GM12878 (cell line): ENCODE data around the gene USPL1. TPM values are rescaled to one million over a fixed set of nuclear protein-coding genes. Genes with fewer than 3 reads are reported as not detected.

Experiments
- ATAC-seq: fragments of 200-7000 bp; cut with Tn5 transposase; 3 replicates; pipeline ENCODE4 v1.9.1; 2020; ENCODE audit warnings: mild to moderate bottlenecking, moderate library complexity
- BruUV-seq: library from RNA; stranded (reverse); fragments of 400-500 nt; replicated peaks from 2 replicates; lab custom pipeline; 2021; lab: Mats Ljungman, UMichigan
- CTCF ChIA-PET: fragments of 300-600 bp; sonication (Branson Sonifier 250); formaldehyde crosslinking; extraction: SDS; loops from one replicate; lab custom pipeline; 2021; ENCODE audit warnings: inconsistent platforms; lab: Yijun Ruan, JAX
- POLR2A ChIA-PET: fragments of 350-600 bp; formaldehyde crosslinking; extraction: SDS; loops from one replicate; lab custom pipeline; 2021; ENCODE audit warnings: inconsistent platforms; lab: Charles Lee
- RAD21 ChIA-PET: fragments of 300-600 bp; sonication (Branson Sonifier 250); formaldehyde crosslinking; loops from one replicate; lab custom pipeline; 2023; ENCODE audit warnings: antibody characterized with exemption; ENCODE audit not compliant: unreplicated experiment; lab: Charles Lee
- SMC1A ChIA-PET: fragments of 300-600 bp; sonication (Branson Sonifier 250); formaldehyde crosslinking; loops from one replicate; lab custom pipeline; 2023; ENCODE audit not compliant: unreplicated experiment, uncharacterized antibody; lab: Charles Lee
- DNase-seq: peaks from one replicate; pipeline ENCODE4 v3.0.0-alpha.2; 2011; ENCODE audit warnings: low read depth, low spot score
- FAIRE-seq: peaks from 3 replicates; lab custom pipeline; 2011; peaks lifted over from hg19 to GRCh38; lab: Jason Lieb, UNC
- H2AFZ ChIP-seq: 2 replicates; pipeline ENCODE4 v1.6.0; 2011; ENCODE audit warnings: low read depth, low read length, control low read depth; ENCODE audit not compliant: control insufficient read depth
- H3K27ac ChIP-seq: 2 replicates; pipeline ENCODE4 v1.5.1; 2011; ENCODE audit warnings: control low read depth; ENCODE audit not compliant: control insufficient read depth, insufficient read depth
- H3K27me3 ChIP-seq, 2 experiments: replicated peaks in 1 of 2; 2 replicates each; pipeline versions ENCODE4 v1.6.0 to v1.6.1; 2011; ENCODE audit warnings: low read length in 1 of 2; ENCODE audit not compliant: control insufficient read depth in 2 of 2, insufficient read depth in 2 of 2
- H3K36me3 ChIP-seq, 2 experiments: 2 replicates each; pipeline ENCODE4 v1.5.1; 2011; ENCODE audit warnings: low read length in 1 of 2; ENCODE audit not compliant: control insufficient read depth in 2 of 2, insufficient read depth in 2 of 2
- H3K4me1 ChIP-seq: 2 replicates; pipeline ENCODE4 v1.6.1; 2011; ENCODE audit warnings: mild to moderate bottlenecking, low read length, moderate library complexity, mixed read lengths; ENCODE audit not compliant: control insufficient read depth, insufficient read depth
- H3K4me2 ChIP-seq: 2 replicates; pipeline ENCODE4 v1.6.0; 2011; ENCODE audit warnings: control low read depth; ENCODE audit not compliant: control insufficient read depth, insufficient read depth
- H3K4me3 ChIP-seq: fragments of 200-600 bp; sonication (generic); 2 replicates; pipeline ENCODE4 v1.5.1; 2016
- H3K79me2 ChIP-seq: 2 replicates; pipeline ENCODE4 v1.6.0; 2011; ENCODE audit warnings: low read length; ENCODE audit not compliant: control insufficient read depth, insufficient read depth
- H3K9ac ChIP-seq: 2 replicates; pipeline ENCODE4 v1.8.0; 2011; ENCODE audit warnings: low read length, control low read depth, mixed read lengths; ENCODE audit not compliant: control insufficient read depth, insufficient read depth
- H3K9me3 ChIP-seq: replicated peaks from 3 replicates; pipeline ENCODE4 v1.5.1; 2011; ENCODE audit warnings: mild to moderate bottlenecking, low read length; ENCODE audit not compliant: control insufficient read depth, insufficient read depth
- H4K20me1 ChIP-seq: 2 replicates; pipeline ENCODE4 v1.6.0; 2011; ENCODE audit not compliant: control insufficient read depth, insufficient read depth
- BCLAF1 ChIP-seq: fragments of 450-650 bp; IDR thresholded peaks from 2 replicates; pipeline ENCODE4 v1.6.1; 2017; ENCODE audit warnings: antibody characterized with exemption, mild to moderate bottlenecking, moderate library complexity
- CBFB ChIP-seq: IDR thresholded peaks from 2 replicates; pipeline ENCODE4 v1.6.1; 2016; ENCODE audit warnings: antibody characterized with exemption, low read depth
- DPF2 ChIP-seq: fragments of 450-650 bp; IDR thresholded peaks from 2 replicates; pipeline ENCODE4 v1.6.1; 2017; ENCODE audit warnings: mild to moderate bottlenecking
- EP300 ChIP-seq, 2 experiments: fragments of 150-350 bp in 1 of 2; IDR thresholded peaks; 2 replicates each; pipeline ENCODE4 v1.6.1; 2011 to 2012; ENCODE audit warnings: low read depth in 2 of 2, low read length in 2 of 2, borderline replicate concordance in 1 of 2, improper control_type of control experiment in 1 of 2, inconsistent platforms in 1 of 2; ENCODE audit not compliant: control insufficient read depth in 1 of 2
- ETV6 ChIP-seq, 2 experiments: fragments of 450-650 bp in 1 of 2; IDR thresholded peaks in 1 of 2; conservative IDR thresholded peaks in 1 of 2; 2 replicates each; pipeline ENCODE4 v1.6.1; 2014; ENCODE audit warnings: antibody characterized with exemption in 1 of 2, borderline replicate concordance in 1 of 2, low read depth in 1 of 2, mild to moderate bottlenecking in 1 of 2, moderate library complexity in 1 of 2
- HDAC2 ChIP-seq: fragments of 200-600 bp; sonication (generic); IDR thresholded peaks from 2 replicates; pipeline ENCODE4 v1.6.1; 2017
- IKZF1 ChIP-seq: fragments of 450-650 bp; conservative IDR thresholded peaks from 2 replicates; pipeline ENCODE4 v1.6.1; 2017; ENCODE audit warnings: antibody characterized with exemption, mild to moderate bottlenecking
- IRF5 ChIP-seq: fragments of 450-650 bp; IDR thresholded peaks from 2 replicates; pipeline ENCODE4 v1.6.1; 2017; ENCODE audit warnings: borderline replicate concordance
- LARP7 ChIP-seq: fragments of 450-650 bp; IDR thresholded peaks from 2 replicates; pipeline ENCODE4 v1.6.1; 2017; ENCODE audit warnings: mild to moderate bottlenecking
- POLR2A ChIP-seq: IDR thresholded peaks from 2 replicates; pipeline ENCODE4 v1.6.1; 2011; ENCODE audit warnings: low read depth, mild to moderate bottlenecking, low read length
- PRDM15 ChIP-seq: fragments of 450-650 bp; formaldehyde crosslinking; IDR thresholded peaks from 2 replicates; pipeline ENCODE4 v1.4.0; 2020; ENCODE audit warnings: mild to moderate bottlenecking, moderate library complexity
- SIN3A ChIP-seq: IDR thresholded peaks from 2 replicates; pipeline ENCODE4 v1.6.1; 2012; ENCODE audit warnings: low read depth, low read length, improper control_type of control experiment
- SIX5 ChIP-seq: IDR thresholded peaks from 2 replicates; pipeline ENCODE4 v1.6.1; 2011; ENCODE audit warnings: mild to moderate bottlenecking, low read depth, low read length, moderate library complexity; ENCODE audit not compliant: severe bottlenecking
- SP1 ChIP-seq: IDR thresholded peaks from one replicate; pipeline ENCODE4 v1.6.1; 2011; ENCODE audit warnings: low read depth, low read length
- SREBF1 ChIP-seq: IDR thresholded peaks from 2 replicates; pipeline ENCODE4 v1.6.1; 2012; ENCODE audit warnings: mild to moderate bottlenecking, low read length
- TCF12 ChIP-seq: IDR thresholded peaks from 2 replicates; pipeline ENCODE4 v1.6.1; 2011; ENCODE audit warnings: low read depth, mild to moderate bottlenecking, low read length
- ZNF207 ChIP-seq: fragments of 450-650 bp; IDR thresholded peaks from 2 replicates; pipeline ENCODE4 v1.6.1; 2014; ENCODE audit warnings: antibody characterized with exemption, mild to moderate bottlenecking, borderline replicate concordance
- WGBS: methylation state at CpG from one replicate; pipeline ENCODE4 v1.1.6; 2016; ENCODE audit warnings: low lambda C conversion rate; ENCODE audit not compliant: insufficient replicate concordance, insufficient coverage; ENCODE audit errors: missing lambda C conversion rate; 5-methylcytosine and 5-hydroxymethylcytosine counted together
- in situ Hi-C: fragments of 300-500 bp; cut with MboI; formaldehyde crosslinking; loops from 9 replicates; pipeline ENCODE4 v1.14.3; 2018; ENCODE audit warnings: mixed read lengths
- intact Hi-C: fragments of 100-400 bp; cut with micrococcal nuclease; formaldehyde crosslinking; loops from one replicate; pipeline ENCODE4 v1.14.2; 2022; ENCODE audit not compliant: unreplicated experiment
- polyA plus RNA-seq, 11 experiments: library from polyadenylated mRNA; depleted of rRNA in 4 of 11; unstranded in 6 of 11; stranded (reverse) in 5 of 11; fragments of >200 nt; fragmentation: Nextera tagmentation in 4 of 11; fragmentation: Illumina TruSeq in 1 of 11; extraction: Ambion mirVana in 4 of 11; extraction: Trizol in 1 of 11; gene quantifications; 1 replicate in 1 of 11; 2 replicates in 10 of 11; pipeline versions ENCODE4 v1.2.1 to v1.2.3, GENCODE V29; 2011 to 2016; ENCODE audit warnings: inconsistent platforms in 2 of 11, missing spikeins in 2 of 11, low read depth in 1 of 11
- total RNA-seq, 4 experiments: library from RNA; depleted of rRNA in 3 of 4; stranded (reverse); fragments of >200 nt in 3 of 4; fragmentation: Illumina TruSeq in 1 of 4; extraction: Trizol in 1 of 4; gene quantifications; 2 replicates each; pipeline versions ENCODE4 v1.2.1 to v1.2.3, GENCODE V29; 2013 to 2021

USPL1 gene
- total and polyA plus RNA-seq, 10 of the 15 experiments (the other 5 are each of a cell fraction or from before 2014, with no cell fraction given): 7.9 to 23.2 (median 15.8) TPM

GRCh38 chr13:30577401-30577852, 40.3 kb upstream of the USPL1 start:
- no peak overlapping the region for H3K27ac ChIP-seq
- 6% methylated on average over 6 of the region's 6 CpGs for WGBS
- POLR2A ChIA-PET: interaction anchor here (0.5 to 0.6 kb wide), 2 partner anchors 85 to 299 kb away, joined by 3 to 4 read pairs; no protein-coding TSS in a partner anchor
- H3K36me3 ChIP-seq: no peaks in the 10 kb centered on the region
- no TSS peak for BruUV-seq
- peaks cover 2 to 3% of the 10 kb centered on the region in 2 experiments; a peak in 1 of 4 replicates for H3K27me3 ChIP-seq
- no peak overlapping the region for H2AFZ ChIP-seq
- RAD21 ChIA-PET: interaction anchor here (0.6 to 1.0 kb wide), 3 partner anchors 85 to 445 kb away, joined by 3 read pairs; no protein-coding TSS in a partner anchor
- no peak overlapping the region for H3K4me3 ChIP-seq
- intact Hi-C loops (no loop called here), in situ Hi-C loops (no loop called here)
- peaks cover 16% of the 10 kb centered on the region; the same call in 1 of the 2 replicates for H3K4me1 ChIP-seq
- CTCF ChIA-PET: interaction anchor here (0.9 to 1.4 kb wide), 4 partner anchors 33 to 462 kb away, joined by 3 to 6 read pairs (median 4); no protein-coding TSS in a partner anchor
- SMC1A ChIA-PET: interaction anchor here (0.7 to 1.9 kb wide), 8 partner anchors 8 to 447 kb away, joined by 3 to 6 read pairs (median 4); no protein-coding TSS in a partner anchor
- H3K9me3 ChIP-seq: no peaks in the 10 kb centered on the region; the same call in 1 of the 3 replicates
- H3K4me2 ChIP-seq: peak overlapping the region; percentile 35; the same call in 1 of the 2 replicates
- no peaks in the 10 kb centered on the region for H4K20me1 ChIP-seq
- no peaks in the 10 kb centered on the region for H3K79me2 ChIP-seq
- FAIRE-seq (peak; percentile 99), ATAC-seq (peak; percentile 95), DNase-seq (peak; percentile 72)
- no peak overlapping the region for H3K9ac ChIP-seq
- TF ChIP-seq EP300 (IDR thresholded peaks at IDR 0.05; ENCODE audit: borderline replicate concordance in 1 of 2, control insufficient read depth in 1 of 2, low read depth in 2 of 2, low read length in 2 of 2) (peak; percentile 15 to 22; a peak in 1 of 4 replicates), SIN3A (no peak), IKZF1 (peak; percentile 53; the same call in 1 of the 2 replicates), CBFB (peak; percentile 57; the same call in 1 of the 2 replicates), ETV6 (conservative IDR thresholded peaks at IDR 0.05 in 1 of 2, IDR thresholded peaks at IDR 0.05 in 1 of 2; ENCODE audit: borderline replicate concordance in 1 of 2, low read depth in 1 of 2) (no peak), IRF5 (no peak), PRDM15 (no peak), SREBF1 (no peak), SIX5 (no peak), TCF12 (0 out of 2 replicates have a peak, but pooled peaks have one; percentile 15), ZNF207 (no peak), DPF2 (peak; percentile 42; the same call in 1 of the 2 replicates), BCLAF1 (no peak), HDAC2 (no peak), POLR2A (no peak), LARP7 (no peak), SP1 (no peak)
